Neural cell (in vitro differentiated cells): ENCODE data around the gene HMCN2. TPM values are rescaled to one million over a fixed set of nuclear protein-coding genes. Genes with fewer than 3 reads are reported as not detected.
"Not testable (repeated sequence)": the region's sequence is repeated elsewhere in the genome, so short reads cannot be mapped to it uniquely, and the experiment has no call there.

Source experiments
- H2AFZ ChIP-seq: fragments of 200-600, 300-800 bp; sonication (generic), shearing (Covaris generic); 2 replicates; pipeline ENCODE4 v1.6.0; 2014; ENCODE audit warnings: low read depth, mild to moderate bottlenecking, antibody characterized with exemption, low read length, moderate library complexity
- H3F3A ChIP-seq: fragments of 200-600 bp; shearing (Covaris generic); 2 replicates; pipeline ENCODE4 v1.6.1; 2016; ENCODE audit warnings: mild to moderate bottlenecking, moderate library complexity, mixed read lengths, antibody characterized with exemption, low read length; ENCODE audit not compliant: insufficient read depth, poor library complexity, severe bottlenecking
- H3K27ac ChIP-seq: fragments of 200-600, 300-800 bp; sonication (generic), shearing (Covaris generic); 2 replicates; pipeline ENCODE4 v1.5.1; 2014; ENCODE audit warnings: mild to moderate bottlenecking, low read length, moderate library complexity
- H3K27me3 ChIP-seq: fragments of 300-800, 200-600 bp; sonication (generic), shearing (Covaris generic); 2 replicates; pipeline ENCODE4 v1.6.0; 2014; ENCODE audit warnings: mild to moderate bottlenecking, low read depth, low read length, moderate library complexity; ENCODE audit not compliant: insufficient read depth
- H3K36me3 ChIP-seq: fragments of 300-800, 200-600 bp; sonication (generic), shearing (Covaris generic); 2 replicates; pipeline ENCODE4 v1.5.1; 2014; ENCODE audit warnings: mild to moderate bottlenecking, antibody characterized with exemption, low read length, moderate library complexity; ENCODE audit not compliant: insufficient read depth
- H3K4me2 ChIP-seq: fragments of 300-800, 200-600 bp; sonication (generic), shearing (Covaris generic); 2 replicates; pipeline ENCODE4 v1.6.0; 2014; ENCODE audit warnings: mild to moderate bottlenecking, low read length
- H3K4me3 ChIP-seq: fragments of 300-800, 200-600 bp; sonication (generic), shearing (Covaris generic); 2 replicates; pipeline ENCODE4 v1.5.1; 2014; ENCODE audit warnings: mild to moderate bottlenecking, low read length, moderate library complexity
- H3K79me2 ChIP-seq: fragments of 200-600 bp; shearing (Covaris generic); replicated peaks from 2 replicates; pipeline ENCODE4 v1.6.0; 2014; ENCODE audit warnings: mild to moderate bottlenecking, low read length, moderate library complexity; ENCODE audit not compliant: insufficient read depth
- H3K9ac ChIP-seq: fragments of 300-800, 200-600 bp; sonication (generic), shearing (Covaris generic); 2 replicates; pipeline ENCODE4 v1.6.1; 2016; ENCODE audit warnings: mild to moderate bottlenecking, low read length, mixed read lengths
- H3K9me2 ChIP-seq: fragments of 200-600 bp; shearing (Covaris generic); 2 replicates; pipeline ENCODE4 v1.6.1; 2016; ENCODE audit warnings: mild to moderate bottlenecking, low read length, mixed read lengths; ENCODE audit not compliant: insufficient read depth
- H3K9me3 ChIP-seq: fragments of 200-600, 300-800 bp; sonication (generic), shearing (Covaris generic); 2 replicates; pipeline ENCODE4 v1.6.1; 2016; ENCODE audit warnings: mild to moderate bottlenecking, mixed run types, low read length, moderate library complexity, mixed read lengths
- H4K20me1 ChIP-seq: fragments of 200-600 bp; shearing (Covaris generic); 2 replicates; pipeline ENCODE4 v1.6.1; 2016; ENCODE audit warnings: mild to moderate bottlenecking, mixed run types; ENCODE audit not compliant: insufficient read depth
- EP300 ChIP-seq: fragments of 450-650 bp; conservative IDR thresholded peaks from 2 replicates; pipeline ENCODE4 v1.6.1; 2014; ENCODE audit warnings: antibody characterized with exemption, mild to moderate bottlenecking, moderate library complexity; ENCODE audit not compliant: poor library complexity, severe bottlenecking
- MXI1 ChIP-seq: fragments of 450-650 bp; conservative IDR thresholded peaks from 2 replicates; pipeline ENCODE4 v1.6.1; 2014; ENCODE audit warnings: antibody characterized with exemption, mild to moderate bottlenecking; ENCODE audit not compliant: poor library complexity, severe bottlenecking
- RAD21 ChIP-seq: fragments of 450-650 bp; conservative IDR thresholded peaks from 2 replicates; pipeline ENCODE4 v1.6.1; 2014; ENCODE audit warnings: antibody characterized with exemption, mild to moderate bottlenecking, moderate library complexity
- REST ChIP-seq: IDR thresholded peaks from 2 replicates; pipeline ENCODE4 v1.6.1; 2012; ENCODE audit warnings: borderline replicate concordance
- SMC3 ChIP-seq: fragments of 450-650 bp; conservative IDR thresholded peaks from 2 replicates; pipeline ENCODE4 v1.6.1; 2014; ENCODE audit warnings: antibody characterized with exemption, mild to moderate bottlenecking, moderate library complexity; ENCODE audit not compliant: poor library complexity
- polyA plus RNA-seq: library from polyadenylated mRNA; depleted of rRNA; stranded (reverse); fragments of >200 nt; gene quantifications from 2 replicates; pipeline ENCODE4 v1.2.3, GENCODE V29; 2014

Gene HMCN2
- polyA plus RNA-seq, 1 donor from 2014 or later, result 1.7 TPM

GRCh38 chr9:130255631-130256134, 9.9 kb upstream of the HMCN2 start:
- TF ChIP-seq MXI1 (no peak), RAD21 (no peak), EP300 (no peak), REST (no peak)

DNA sequence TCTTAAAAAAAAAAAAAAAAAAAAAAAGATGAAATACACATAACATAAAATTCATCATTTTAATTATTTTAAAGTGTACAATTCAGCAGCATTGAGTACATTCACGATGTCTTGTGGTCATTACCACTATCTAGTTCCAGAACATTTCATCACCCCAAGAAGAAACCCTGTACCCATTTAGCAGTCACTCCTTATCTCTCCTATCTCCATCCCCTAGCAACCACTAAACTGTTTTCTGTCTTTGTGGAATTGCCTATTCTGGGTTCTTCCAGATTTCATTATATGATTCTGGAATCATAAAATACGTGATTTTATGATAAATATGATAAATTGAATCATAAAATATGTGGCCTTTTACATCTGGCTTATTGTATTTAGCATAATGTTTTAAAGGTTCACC, 8.9 kb upstream of the HMCN2 start:
- Histone ChIP-seq H3K4me3 (no peak overlapping the region), H3F3A (no peaks in the 10 kb centered on the region), H3K79me2 (no peaks in the 10 kb centered on the region), H3K36me3 (no peaks in the 10 kb centered on the region), H3K9me3 (no peaks in the 10 kb centered on the region), H3K27ac (no peak overlapping the region), H4K20me1 (no peaks in the 10 kb centered on the region), H3K9ac (no peak overlapping the region), H3K4me2 (no peak overlapping the region), H3K27me3 (no peaks in the 10 kb centered on the region), H2AFZ (no peak overlapping the region), H3K9me2 (no peaks in the 10 kb centered on the region)
- TF ChIP-seq SMC3 (no peak), REST (no peak)

More at GRCh38 chr9:130255631-130256134, 9.9 kb upstream of the HMCN2 start:
- H4K20me1 ChIP-seq, result no peaks in the 10 kb centered on the region
- H3K4me3 ChIP-seq, result no peak overlapping the region
- no peak overlapping the region for H3K27ac ChIP-seq
- no peaks in the 10 kb centered on the region for H3K79me2 ChIP-seq
- no peaks in the 10 kb centered on the region for H3K9me2 ChIP-seq
- H3K36me3 ChIP-seq, result no peaks in the 10 kb centered on the region
- H3K9ac ChIP-seq, result no peak overlapping the region
- no peaks in the 10 kb centered on the region for H3K27me3 ChIP-seq
- H3F3A ChIP-seq, result no peaks in the 10 kb centered on the region
- no peak overlapping the region for H2AFZ ChIP-seq
- H3K9me3 ChIP-seq, result no peaks in the 10 kb centered on the region
- no peak overlapping the region for H3K4me2 ChIP-seq

GRCh38 chr9:130258137-130258536, 7.4 kb upstream of the HMCN2 start:
- H3F3A ChIP-seq, H2AFZ ChIP-seq, H3K9me3 ChIP-seq, H3K27ac ChIP-seq, H3K79me2 ChIP-seq, H3K36me3 ChIP-seq, H3K4me2 ChIP-seq, H3K9me2 ChIP-seq, H3K9ac ChIP-seq, H3K4me3 ChIP-seq, H3K27me3 ChIP-seq, H4K20me1 ChIP-seq: not testable (repeated sequence)
